ENCODE measurements around the gene SGIP1.

The SGIP1 gene

DNA sequence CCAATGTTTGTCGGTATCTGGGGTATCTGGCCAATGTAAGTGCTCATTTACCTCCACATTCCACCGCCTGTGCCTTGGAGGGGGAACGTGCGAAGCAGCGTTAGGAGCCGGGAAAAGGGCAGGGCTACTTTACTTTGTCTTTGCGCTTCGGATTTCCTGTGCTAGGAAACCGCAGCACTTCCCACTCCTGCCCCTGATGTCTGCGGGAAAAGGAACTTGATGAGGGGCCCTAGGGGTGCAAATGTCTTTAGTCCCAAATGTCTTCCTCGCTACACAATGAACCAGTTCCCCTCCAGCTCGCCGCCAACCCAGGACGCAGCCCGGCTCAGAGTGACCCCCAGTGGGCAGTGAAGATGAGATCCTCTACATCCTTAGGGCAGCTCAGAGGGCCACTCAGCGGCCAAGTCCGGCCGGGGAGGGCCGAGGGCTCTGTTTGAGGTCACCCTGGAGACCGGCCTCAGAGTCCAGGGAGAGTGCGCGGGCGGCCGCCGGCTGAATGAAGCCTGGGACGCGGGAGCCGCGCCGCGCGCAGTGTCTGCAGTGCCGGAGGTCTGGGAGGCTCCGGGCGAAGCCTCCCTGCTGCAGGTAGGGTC, 218.1 kb downstream of the SGIP1 start, which contains the start of gene DYNLT5:
Gene DYNLT5, plus strand, starts transcription at position 460 of the 593 bp plus-strand sequence. CDS start 2,200 bp downstream, outside the sequence.
- TF ChIP-seq, protein P1, sequence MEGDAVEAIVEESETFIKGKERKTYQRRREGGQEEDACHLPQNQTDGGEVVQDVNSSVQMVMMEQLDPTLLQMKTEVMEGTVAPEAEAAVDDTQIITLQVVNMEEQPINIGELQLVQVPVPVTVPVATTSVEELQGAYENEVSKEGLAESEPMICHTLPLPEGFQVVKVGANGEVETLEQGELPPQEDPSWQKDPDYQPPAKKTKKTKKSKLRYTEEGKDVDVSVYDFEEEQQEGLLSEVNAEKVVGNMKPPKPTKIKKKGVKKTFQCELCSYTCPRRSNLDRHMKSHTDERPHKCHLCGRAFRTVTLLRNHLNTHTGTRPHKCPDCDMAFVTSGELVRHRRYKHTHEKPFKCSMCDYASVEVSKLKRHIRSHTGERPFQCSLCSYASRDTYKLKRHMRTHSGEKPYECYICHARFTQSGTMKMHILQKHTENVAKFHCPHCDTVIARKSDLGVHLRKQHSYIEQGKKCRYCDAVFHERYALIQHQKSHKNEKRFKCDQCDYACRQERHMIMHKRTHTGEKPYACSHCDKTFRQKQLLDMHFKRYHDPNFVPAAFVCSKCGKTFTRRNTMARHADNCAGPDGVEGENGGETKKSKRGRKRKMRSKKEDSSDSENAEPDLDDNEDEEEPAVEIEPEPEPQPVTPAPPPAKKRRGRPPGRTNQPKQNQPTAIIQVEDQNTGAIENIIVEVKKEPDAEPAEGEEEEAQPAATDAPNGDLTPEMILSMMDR (IDR thresholded peaks at IDR 0.05): no peak

DNA sequence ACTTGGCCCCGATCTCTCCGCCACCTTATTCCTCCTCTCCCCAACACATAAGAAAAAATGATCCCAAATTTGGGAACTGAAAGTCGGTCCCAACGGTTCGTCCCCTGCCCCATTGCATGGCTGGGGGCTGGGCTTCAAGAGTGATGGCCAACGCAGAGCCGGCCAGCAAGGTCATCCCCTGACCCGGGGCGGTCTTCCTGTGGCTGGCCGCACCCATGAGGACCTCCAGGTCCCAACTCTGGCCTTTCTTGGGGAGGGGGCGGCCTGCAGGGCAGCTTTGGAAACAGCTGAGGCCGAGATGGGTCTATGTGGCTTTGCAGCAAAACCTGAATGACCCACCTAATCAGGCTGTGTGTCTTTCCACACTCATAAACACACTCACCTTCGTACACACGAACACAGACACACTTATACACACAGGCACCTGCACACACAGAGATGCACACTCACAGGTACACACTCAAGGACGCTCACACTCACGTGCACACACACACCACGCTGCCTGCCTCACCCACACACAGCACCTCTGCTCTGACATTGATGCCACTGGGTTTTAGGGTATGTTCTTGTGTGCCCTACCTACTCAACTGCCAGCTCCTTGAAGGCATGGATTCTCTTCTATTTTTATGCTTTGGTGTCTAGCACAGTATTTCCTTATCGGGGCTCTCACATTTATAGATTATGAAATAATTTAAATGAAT, 218.9 kb downstream of the SGIP1 start:
- TF ChIP-seq, protein P1 (IDR thresholded peaks at IDR 0.05): no peak

DNA sequence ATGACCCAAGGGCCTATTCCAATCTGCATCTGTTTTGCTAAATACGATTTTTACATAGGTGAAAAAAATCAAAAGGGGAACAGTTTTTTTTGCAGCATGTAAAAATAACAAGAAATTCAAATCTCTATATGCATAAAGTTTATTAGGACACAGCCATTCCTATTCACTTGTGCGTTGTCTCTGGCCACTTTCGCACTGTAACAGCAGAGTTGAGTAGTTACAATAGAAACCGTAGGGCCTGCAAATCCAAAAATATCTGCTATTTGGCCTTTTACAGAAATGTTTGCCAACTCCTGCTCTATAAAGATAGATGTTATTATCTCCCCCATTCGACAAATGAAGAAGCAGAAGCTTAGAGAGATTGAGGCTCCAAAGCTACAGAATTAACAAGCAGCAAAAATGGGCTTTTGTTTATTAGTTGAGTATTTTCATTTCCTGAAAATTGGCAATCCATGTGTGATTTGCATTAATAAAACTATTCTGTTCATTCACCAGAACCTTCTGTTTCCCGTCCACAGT, 223.8 kb downstream of the SGIP1 start:
- TF ChIP-seq, protein P1 (IDR thresholded peaks at IDR 0.05): no peak

DNA sequence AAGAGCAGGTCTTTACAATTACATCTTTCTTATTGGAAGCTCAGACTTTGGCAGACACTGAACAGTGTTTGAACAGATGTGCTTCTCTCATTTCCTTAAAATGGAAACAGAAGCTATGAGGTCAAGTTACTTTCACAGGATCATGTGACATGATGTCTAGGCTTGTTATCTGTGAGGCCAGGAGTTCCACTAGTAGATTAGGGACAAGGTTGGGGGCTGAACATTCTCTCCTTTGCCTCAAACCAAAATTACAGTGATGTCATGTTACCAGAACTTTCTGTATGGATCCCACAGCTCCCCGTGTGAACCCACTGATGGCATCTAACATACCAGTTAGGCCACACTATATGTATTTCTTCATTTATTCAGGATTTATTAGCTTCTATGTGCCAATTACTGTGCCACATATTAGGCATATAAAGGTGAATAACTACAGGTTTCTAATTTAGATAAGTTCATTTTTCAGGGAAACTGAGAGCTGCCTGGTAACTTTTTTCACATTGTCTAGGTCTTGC, 224.3 kb downstream of the SGIP1 start:
- TF ChIP-seq, protein P1 (IDR thresholded peaks at IDR 0.05): no peak

DNA sequence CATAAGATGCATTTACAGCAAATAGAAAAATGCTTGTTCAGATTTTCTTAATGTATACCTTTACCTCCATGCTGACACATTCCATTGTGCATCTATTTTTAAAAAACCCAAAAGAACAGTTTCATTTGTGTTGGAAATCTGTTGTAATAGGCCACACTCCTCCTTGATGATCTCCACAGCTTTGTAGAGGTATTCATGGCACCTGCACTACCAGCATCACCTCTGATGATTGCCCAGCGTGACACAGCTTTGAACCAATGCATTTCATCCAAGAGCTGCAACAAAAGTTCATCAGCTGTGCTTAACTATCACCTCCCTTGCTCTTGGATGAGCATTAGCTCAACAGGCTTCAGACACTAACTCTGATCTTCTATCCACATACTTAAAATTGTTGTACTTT, 226.6 kb downstream of the SGIP1 start:
- TF ChIP-seq, protein P1 (IDR thresholded peaks at IDR 0.05): no peak

DNA sequence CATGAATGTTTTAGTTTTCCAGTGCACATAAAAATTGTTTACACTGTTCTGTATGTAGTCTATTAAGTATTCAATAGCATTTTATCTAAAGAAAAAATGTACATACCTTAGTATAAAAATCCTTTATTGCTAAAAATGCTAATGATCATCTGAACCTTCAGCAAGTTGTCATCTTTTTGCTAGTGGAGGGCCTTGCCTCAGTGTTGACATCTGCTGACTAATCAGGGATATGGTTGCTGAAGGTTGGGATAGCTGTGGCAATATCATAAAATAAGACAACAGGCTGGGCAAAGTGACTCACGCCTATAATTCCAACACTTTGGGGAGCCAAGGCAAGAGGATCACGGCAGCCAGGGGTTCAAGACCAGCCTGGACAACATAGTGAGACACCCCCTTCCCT, 227.3 kb downstream of the SGIP1 start:
- TF ChIP-seq, protein P1 (IDR thresholded peaks at IDR 0.05): no peak

DNA sequence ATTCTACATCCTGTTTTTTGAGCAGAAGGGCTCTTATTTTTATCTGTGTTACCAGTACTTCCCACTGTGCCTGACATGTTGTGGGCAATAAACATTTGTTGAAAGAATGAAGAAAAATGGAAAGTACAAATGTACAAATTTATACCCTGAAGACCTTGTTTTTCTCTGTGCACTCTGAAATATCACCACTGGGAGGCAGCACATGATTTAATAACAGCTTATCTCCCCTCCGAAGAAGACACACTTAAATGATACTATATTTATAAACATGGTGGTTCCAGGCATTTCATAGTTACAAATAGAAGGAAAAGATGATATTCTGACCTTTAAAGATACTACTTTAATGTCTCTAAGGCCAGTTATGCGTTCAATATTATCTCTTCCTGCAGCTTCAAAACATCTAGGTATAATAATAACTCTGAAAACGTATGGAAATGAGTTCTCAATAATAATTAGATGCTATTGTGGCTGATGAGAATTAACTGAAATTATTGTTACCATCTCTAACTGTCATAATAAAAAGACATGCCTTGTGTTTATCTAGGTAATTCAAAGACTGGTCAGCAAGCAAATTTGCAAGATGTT, 231.1 kb downstream of the SGIP1 start:
- TF ChIP-seq, protein P1 (IDR thresholded peaks at IDR 0.05): peak; percentile 82
